GM18517 (cell line): ENCODE results near the gene SLC35E2B.

Experiments used
- ATAC-seq: cut with Tn5 transposase; IDR thresholded peaks from one replicate; pipeline ENCODE4 v1.9.1; 2021; ENCODE audit warnings: mild to moderate bottlenecking, moderate library complexity; ENCODE audit not compliant: unreplicated experiment

SLC35E2B gene

DNA sequence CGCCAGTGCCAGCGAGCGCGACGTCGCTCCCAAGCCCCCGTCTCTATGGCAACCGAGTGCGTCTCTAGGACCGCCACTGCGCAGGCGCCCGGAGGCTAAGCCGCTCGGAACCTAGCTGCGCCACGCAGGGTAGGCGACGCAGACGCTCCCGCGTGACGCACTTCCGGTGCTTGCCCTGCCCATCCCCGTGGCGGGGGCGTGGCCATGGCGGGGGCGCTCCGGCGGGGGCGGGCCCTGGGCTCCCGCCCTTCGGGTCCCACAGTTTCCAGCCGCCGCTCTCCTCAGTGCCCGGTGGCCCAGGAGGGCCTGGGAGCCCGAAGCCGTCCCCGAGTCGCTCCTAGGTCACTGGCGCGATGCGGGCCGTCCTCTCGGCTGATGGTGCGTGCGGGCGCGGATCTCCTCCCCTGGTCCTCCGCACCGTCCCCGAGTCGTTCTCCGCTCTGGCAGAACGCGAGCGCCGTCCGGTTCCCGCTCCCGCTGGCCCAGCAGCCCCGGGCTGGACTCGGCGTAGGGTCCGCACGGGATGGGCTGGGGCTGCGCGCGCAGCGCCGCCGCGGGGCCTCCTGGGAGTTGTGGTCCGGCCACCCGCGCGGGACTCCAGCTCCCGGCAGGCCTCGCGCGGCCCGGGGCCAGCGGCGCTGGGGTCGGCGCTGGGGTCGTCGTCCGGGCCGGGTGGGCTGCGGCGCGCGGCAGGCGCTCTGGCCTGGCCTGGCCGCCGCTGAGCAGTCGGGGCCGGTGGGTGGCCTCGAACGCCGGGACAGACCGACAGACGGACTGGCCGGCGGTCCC lies 77.1 kb downstream of the SLC35E2B start, which contains the start of gene MIB2:
Gene MIB2, plus strand, starts transcription at position 245 of the 789 bp plus-strand sequence. CDS start 7,953 bp downstream, outside the sequence.
- peak; percentile 69 for ATAC-seq

DNA sequence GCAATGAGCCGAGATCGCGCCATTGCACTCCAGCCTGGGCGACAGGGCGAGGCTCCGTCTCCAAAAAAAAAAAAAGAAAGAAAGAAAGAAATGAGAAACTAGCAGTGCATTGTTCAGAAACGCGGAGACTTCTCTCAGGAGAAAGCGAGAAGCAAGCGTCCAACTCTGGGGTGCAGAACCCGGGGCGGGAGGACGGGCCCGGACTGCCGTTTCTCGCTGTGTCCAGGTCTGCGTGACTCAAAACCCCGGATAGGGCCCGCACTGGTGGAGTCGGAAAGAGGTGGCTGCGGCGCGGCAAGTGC lies 77.7 kb downstream of the SLC35E2B start:
- ATAC-seq = no peak

DNA sequence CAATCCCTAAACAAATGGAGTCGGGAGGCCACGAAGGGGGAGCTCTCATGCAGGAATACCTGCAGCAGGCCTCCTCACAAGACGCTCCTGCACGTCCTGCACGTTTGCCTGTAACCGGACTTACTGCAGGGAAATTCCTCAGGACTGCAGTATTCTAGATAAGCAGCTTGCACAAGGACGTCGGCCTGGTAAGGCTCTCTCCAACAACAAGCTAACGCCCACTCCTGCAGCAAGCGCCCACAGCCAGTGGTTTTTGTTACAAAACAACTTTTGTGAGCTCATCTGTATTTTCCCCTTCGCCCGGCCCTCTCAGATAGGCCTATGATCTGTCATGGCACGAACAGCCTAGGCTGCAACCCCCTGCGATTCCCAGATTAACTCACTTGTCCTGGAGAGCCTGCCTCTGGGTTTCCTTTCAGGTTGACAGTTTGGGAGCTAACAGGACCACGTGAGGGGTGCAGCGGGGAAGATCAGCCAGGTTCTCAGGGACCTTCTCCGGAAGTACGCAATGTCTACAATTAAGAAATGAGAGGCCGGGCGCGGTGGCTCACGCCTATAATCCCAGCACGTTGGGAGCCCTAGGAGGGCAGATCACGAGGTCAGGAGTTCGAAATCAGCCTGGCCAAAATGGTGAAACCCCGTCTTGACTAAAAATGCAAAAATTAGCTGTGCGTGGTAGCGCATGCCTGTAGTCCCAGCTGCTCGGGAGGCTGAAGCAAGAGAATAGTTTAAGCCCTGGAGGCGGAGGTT lies 78.2 kb downstream of the SLC35E2B start:
- ATAC-seq = no peak

DNA sequence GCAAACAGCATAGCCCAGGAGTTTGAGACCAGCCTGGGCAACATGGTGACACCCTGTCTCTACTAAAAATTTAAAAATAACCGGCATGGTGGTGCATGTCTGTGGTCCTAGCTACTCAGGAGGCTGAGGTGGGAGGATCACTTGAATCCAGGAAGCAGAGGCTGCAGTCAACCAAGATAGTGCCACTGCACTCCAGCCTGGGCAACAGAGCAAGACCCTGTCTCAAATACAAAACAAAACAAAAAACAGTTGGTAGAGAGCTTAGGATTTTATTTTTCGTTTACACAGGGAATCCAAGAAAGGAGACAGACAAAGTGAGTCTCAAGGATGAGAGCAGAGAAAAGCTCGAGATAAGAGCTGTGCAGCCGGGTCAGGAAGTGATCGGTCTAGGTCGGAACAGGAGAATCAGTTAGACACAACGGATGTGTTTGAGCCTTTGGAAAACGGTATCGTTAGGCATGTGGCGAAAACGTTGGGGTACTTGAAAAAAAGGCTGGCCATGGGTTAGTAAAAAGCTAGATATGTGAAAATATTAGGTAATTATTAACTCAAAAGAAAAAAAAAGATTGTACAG lies 79.0 kb downstream of the SLC35E2B start:
- no peak for ATAC-seq

DNA sequence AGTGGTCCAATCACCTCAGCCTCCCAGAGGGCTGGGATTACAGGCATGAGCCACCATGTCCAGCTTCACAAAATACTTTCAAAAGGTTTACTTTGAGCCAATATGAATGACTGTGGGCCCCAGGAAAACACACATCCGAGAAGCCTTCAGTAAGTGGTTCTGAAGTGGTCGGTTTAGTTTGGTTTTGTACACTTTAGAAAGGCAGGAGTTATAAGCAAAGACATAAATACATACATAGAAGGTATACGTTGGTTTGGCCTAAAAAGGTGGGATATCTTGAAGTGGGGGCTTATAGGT lies 80.5 kb downstream of the SLC35E2B start:
- ATAC-seq = no peak

DNA sequence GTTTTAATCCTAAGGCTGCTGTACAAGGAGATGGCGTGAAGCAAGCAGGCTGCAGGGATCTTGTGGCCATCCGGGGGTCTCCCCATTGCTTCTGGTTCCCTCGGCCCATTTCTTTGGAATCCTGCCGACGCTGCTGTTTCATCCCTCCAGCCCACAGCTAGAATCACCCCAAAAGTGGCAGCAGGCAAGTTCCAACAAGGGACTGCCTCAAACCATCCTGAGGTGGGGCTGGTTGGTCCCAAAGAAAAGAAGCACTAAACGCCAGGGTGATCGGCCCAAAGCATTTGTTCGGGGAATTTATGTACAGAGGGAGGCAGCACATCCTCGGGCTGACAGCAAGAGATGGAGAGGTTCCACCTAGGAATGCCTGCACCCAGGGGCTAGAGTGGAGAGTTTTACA lies 81.8 kb downstream of the SLC35E2B start:
- ATAC-seq = no peak

DNA sequence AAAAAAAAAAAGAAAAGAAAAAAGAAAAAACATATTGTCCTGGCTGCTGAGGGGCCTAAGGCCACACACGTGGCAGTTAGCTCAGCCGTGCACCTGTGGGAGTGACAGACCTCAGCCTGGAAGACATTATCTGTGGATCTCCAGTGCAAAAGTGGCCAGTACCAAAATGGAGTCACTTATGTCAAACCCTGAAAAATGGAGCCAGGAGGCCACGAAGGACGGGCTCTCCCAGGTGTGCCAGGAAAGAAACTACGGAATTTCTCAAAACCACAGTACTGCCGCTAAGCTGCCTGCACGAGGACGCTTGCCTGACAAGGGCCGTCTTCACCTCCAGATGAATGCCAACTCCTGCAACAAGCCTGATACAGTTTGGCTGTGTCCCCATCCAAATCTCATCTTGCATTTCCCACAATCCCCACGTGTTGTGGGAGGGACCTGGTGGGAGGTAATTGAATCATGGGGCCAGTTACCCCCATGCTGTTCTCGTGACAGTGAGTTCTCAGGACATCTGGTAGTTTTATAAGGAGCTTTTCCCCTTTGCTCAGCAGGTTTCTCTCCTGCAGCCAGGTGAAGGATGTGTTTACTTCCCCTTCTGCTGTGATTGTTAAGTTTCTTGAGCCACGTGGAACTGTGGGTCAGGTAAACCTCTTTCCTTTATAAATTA lies 82.6 kb downstream of the SLC35E2B start:
- no peak for ATAC-seq
